Transverse colon (tissue), 3 donors: ENCODE results near the gene OAT.

Experiments used
- CTCF ChIP-seq, 5 experiments: fragments of 200-600 bp in 3 of 5; fragments of 450-650 bp in 2 of 5; sonication (generic) in 3 of 5; IDR thresholded peaks; 1 replicate in 2 of 5; 2 replicates in 3 of 5; pipeline ENCODE4 v1.5.1; 2016 to 2017; ENCODE audit warnings: antibody characterized with exemption in 5 of 5, inconsistent platforms in 3 of 5, mild to moderate bottlenecking in 2 of 5, moderate library complexity in 1 of 5
- POLR2A ChIP-seq: fragments of 450-650 bp; IDR thresholded peaks from one replicate; pipeline ENCODE4 v1.6.1; 2016; ENCODE audit warnings: antibody characterized with exemption, mild to moderate bottlenecking, moderate library complexity

- no peak for TF ChIP-seq CTCF (IDR thresholded peaks at IDR 0.05)
- no peak for TF ChIP-seq POLR2A
These were observed 17.5 kb upstream of the OAT start for GRCh38 chr10:124436191-124436638.
